OCI-LY1 (cell line): Measurements from ENCODE around the gene ATP9B.

Experiments used
- H2AFZ ChIP-seq: fragments of 200-600 bp; sonication (generic), shearing (Covaris generic); 2 replicates; pipeline ENCODE4 v1.6.0; 2014; ENCODE audit warnings: antibody characterized with exemption, mild to moderate bottlenecking, low read length
- H3F3A ChIP-seq: fragments of 200-600 bp; sonication (generic), shearing (Covaris generic); 2 replicates; pipeline ENCODE4 v1.6.0; 2014; ENCODE audit warnings: mild to moderate bottlenecking, antibody characterized with exemption, low read length, moderate library complexity; ENCODE audit not compliant: insufficient read depth
- H3K27ac ChIP-seq: fragments of 200-600 bp; sonication (generic); 2 replicates; pipeline ENCODE4 v1.5.1; 2014; ENCODE audit warnings: low read length, mixed run types, mild to moderate bottlenecking, low read depth; ENCODE audit not compliant: poor library complexity, severe bottlenecking
- H3K27me3 ChIP-seq: fragments of 200-600 bp; sonication (generic); 2 replicates; pipeline ENCODE4 v1.6.0; 2014; ENCODE audit warnings: antibody characterized with exemption, mild to moderate bottlenecking, low read length, moderate library complexity; ENCODE audit not compliant: insufficient read depth
- H3K36me3 ChIP-seq: fragments of 200-600 bp; sonication (generic); 2 replicates; pipeline ENCODE4 v1.6.1; 2014; ENCODE audit warnings: mild to moderate bottlenecking, antibody characterized with exemption, low read length, moderate library complexity, mixed read lengths; ENCODE audit not compliant: insufficient read depth
- H3K4me1 ChIP-seq: fragments of 200-600 bp; sonication (generic); 2 replicates; pipeline ENCODE4 v1.5.1; 2014; ENCODE audit warnings: mild to moderate bottlenecking, low read length, moderate library complexity; ENCODE audit not compliant: insufficient read depth, severe bottlenecking
- H3K4me2 ChIP-seq: fragments of 200-600 bp; sonication (generic), shearing (Covaris generic); 2 replicates; pipeline ENCODE4 v1.6.1; 2014; ENCODE audit warnings: low read length
- H3K4me3 ChIP-seq: fragments of 200-600 bp; sonication (generic); 2 replicates; pipeline ENCODE4 v1.5.1; 2014; ENCODE audit warnings: low read length, low read depth, mild to moderate bottlenecking, mixed read lengths; ENCODE audit not compliant: poor library complexity, severe bottlenecking
- H3K79me2 ChIP-seq: fragments of 200-600 bp; shearing (Covaris generic); 2 replicates; pipeline ENCODE4 v1.6.1; 2016; ENCODE audit warnings: mixed run types, low read length, mixed read lengths; ENCODE audit not compliant: insufficient read depth
- H3K9ac ChIP-seq: fragments of 200-600 bp; sonication (generic), shearing (Covaris generic); 2 replicates; pipeline ENCODE4 v1.6.1; 2014; ENCODE audit warnings: mild to moderate bottlenecking, low read length, mixed read lengths
- H3K9me2 ChIP-seq: fragments of 200-600 bp; sonication (generic), shearing (Covaris generic); 2 replicates; pipeline ENCODE4 v1.6.1; 2014; ENCODE audit warnings: low read depth, mild to moderate bottlenecking, low read length, mixed read lengths
- H3K9me3 ChIP-seq: fragments of 200-600 bp; shearing (Covaris generic); 2 replicates; pipeline ENCODE4 v1.6.1; 2014; ENCODE audit warnings: low read length, mixed read lengths
- H4K20me1 ChIP-seq: fragments of 200-600 bp; sonication (generic), shearing (Covaris generic); 2 replicates; pipeline ENCODE4 v1.6.0; 2016; ENCODE audit warnings: mild to moderate bottlenecking, low read length; ENCODE audit not compliant: insufficient read depth
- EZH2 ChIP-seq: fragments of 200-600 bp; sonication (generic), shearing (Covaris generic); IDR thresholded peaks from 2 replicates; pipeline ENCODE4 v1.8.0; 2017; ENCODE audit warnings: borderline replicate concordance, mixed run types, mild to moderate bottlenecking, antibody characterized with exemption, low read length, moderate library complexity, mixed read lengths
- TF ChIP-seq, protein P1 (sequence below): fragments of 200-600 bp; sonication (generic), shearing (Covaris generic); IDR thresholded peaks from 2 replicates; pipeline ENCODE4 v1.5.1; 2017; ENCODE audit warnings: mild to moderate bottlenecking, antibody characterized with exemption, low read length, moderate library complexity, mixed read lengths

ATP9B gene

DNA sequence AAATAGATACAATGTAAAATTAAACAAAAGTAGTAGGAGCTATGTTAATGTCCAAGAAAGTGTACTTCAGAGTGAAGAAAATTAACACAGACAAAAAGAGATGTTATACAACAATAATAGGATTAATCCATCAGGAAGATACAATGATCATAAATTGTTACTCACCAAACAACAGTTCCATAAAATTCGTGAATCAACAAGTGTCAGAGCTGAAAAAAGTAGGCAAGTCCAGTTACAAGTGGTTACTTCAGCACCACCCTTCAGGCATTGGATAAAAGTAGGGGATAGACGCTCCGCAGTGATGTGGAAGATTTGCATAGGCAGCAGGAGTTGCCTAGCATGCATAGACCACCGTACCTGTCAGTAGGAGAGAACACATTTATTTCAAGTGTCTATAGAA lies 77.8 kb downstream of the ATP9B start:
- H3K9ac ChIP-seq = no peak overlapping the region
- no peak overlapping the region for H2AFZ ChIP-seq
- H3K4me2 ChIP-seq = no peak overlapping the region
- H3K27me3 ChIP-seq = no peaks in the 10 kb centered on the region
- no peak overlapping the region for H3K4me3 ChIP-seq
- no peaks in the 10 kb centered on the region for H3K4me1 ChIP-seq
- H3K27ac ChIP-seq = no peak overlapping the region
- H4K20me1 ChIP-seq = no peaks in the 10 kb centered on the region
- H3F3A ChIP-seq = no peaks in the 10 kb centered on the region
- no peak for TF ChIP-seq EZH2
- TF ChIP-seq, protein P1, sequence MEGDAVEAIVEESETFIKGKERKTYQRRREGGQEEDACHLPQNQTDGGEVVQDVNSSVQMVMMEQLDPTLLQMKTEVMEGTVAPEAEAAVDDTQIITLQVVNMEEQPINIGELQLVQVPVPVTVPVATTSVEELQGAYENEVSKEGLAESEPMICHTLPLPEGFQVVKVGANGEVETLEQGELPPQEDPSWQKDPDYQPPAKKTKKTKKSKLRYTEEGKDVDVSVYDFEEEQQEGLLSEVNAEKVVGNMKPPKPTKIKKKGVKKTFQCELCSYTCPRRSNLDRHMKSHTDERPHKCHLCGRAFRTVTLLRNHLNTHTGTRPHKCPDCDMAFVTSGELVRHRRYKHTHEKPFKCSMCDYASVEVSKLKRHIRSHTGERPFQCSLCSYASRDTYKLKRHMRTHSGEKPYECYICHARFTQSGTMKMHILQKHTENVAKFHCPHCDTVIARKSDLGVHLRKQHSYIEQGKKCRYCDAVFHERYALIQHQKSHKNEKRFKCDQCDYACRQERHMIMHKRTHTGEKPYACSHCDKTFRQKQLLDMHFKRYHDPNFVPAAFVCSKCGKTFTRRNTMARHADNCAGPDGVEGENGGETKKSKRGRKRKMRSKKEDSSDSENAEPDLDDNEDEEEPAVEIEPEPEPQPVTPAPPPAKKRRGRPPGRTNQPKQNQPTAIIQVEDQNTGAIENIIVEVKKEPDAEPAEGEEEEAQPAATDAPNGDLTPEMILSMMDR = no peak
- no peaks in the 10 kb centered on the region for H3K9me3 ChIP-seq
- H3K36me3 ChIP-seq = peaks cover 22% of the 10 kb centered on the region
- no peaks in the 10 kb centered on the region for H3K9me2 ChIP-seq
- H3K79me2 ChIP-seq = 0 out of 2 replicates have a peak, but pooled peaks cover 3% of the 10 kb centered on the region

DNA sequence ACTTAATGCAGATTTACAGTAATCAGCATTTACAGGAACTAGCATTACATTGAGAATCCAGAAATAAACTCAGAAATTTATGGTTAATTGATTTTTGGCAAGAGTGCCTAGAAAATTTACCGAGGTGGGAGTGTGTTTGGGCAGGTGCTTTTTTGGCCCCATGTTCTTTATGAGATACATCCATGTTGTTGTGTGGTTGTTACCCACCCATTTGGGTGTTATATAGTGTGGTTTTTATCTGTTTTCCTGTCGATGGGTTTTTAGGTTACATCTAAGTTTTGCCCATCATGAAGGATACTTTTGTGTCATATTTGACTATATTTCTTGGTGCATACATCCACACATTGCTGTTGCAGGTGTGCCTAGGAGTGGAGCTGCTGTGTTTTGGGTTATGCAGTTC lies 82.0 kb downstream of the ATP9B start:
- Histone ChIP-seq H4K20me1 (no peaks in the 10 kb centered on the region), H3K4me2 (no peak overlapping the region), H3K4me1 (no peaks in the 10 kb centered on the region), H3F3A (no peaks in the 10 kb centered on the region), H3K9me3 (no peaks in the 10 kb centered on the region), H3K79me2 (no peaks in the 10 kb centered on the region), H3K9ac (no peak overlapping the region), H3K27ac (no peak overlapping the region), H3K36me3 (peaks cover 16% of the 10 kb centered on the region), H3K4me3 (no peak overlapping the region), H3K27me3 (no peaks in the 10 kb centered on the region), H2AFZ (no peak overlapping the region), H3K9me2 (no peaks in the 10 kb centered on the region)
- no peak for TF ChIP-seq EZH2
- TF ChIP-seq, protein P1 = no peak

DNA sequence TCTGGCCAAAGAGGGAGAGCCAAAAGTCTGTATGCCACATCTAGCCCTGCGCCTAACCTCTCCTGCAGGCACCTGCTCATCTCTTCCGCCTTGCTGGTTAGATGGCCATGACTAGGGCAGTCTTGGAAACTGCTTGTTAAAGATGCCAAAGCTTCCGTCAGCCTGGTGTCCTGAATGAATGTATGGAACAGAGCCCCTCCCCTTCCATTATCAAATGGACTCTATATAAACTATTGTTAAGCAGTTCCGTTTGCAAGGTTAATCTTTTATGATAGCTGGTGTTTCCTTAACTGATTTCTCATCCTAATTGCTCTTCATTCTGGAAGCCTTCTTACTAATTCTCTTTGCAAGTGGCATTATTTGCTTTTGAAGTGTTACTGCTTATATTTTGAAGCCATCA lies 87.1 kb downstream of the ATP9B start:
- Histone ChIP-seq H3K27ac (no peak overlapping the region), H3K9ac (no peak overlapping the region), H3K4me2 (no peak overlapping the region), H3K27me3 (no peaks in the 10 kb centered on the region), H3K79me2 (no peaks in the 10 kb centered on the region), H3K36me3 (peaks cover 19% of the 10 kb centered on the region; the same call in 1 of the 2 replicates), H3K9me3 (no peaks in the 10 kb centered on the region), H3K4me1 (peaks cover 7% of the 10 kb centered on the region), H2AFZ (no peak overlapping the region), H3K9me2 (no peaks in the 10 kb centered on the region), H3F3A (no peaks in the 10 kb centered on the region), H4K20me1 (no peaks in the 10 kb centered on the region), H3K4me3 (no peak overlapping the region)
- no peak for TF ChIP-seq EZH2
- TF ChIP-seq, protein P1 = no peak
